ENCODE data around the gene ZNF101.

DNA sequence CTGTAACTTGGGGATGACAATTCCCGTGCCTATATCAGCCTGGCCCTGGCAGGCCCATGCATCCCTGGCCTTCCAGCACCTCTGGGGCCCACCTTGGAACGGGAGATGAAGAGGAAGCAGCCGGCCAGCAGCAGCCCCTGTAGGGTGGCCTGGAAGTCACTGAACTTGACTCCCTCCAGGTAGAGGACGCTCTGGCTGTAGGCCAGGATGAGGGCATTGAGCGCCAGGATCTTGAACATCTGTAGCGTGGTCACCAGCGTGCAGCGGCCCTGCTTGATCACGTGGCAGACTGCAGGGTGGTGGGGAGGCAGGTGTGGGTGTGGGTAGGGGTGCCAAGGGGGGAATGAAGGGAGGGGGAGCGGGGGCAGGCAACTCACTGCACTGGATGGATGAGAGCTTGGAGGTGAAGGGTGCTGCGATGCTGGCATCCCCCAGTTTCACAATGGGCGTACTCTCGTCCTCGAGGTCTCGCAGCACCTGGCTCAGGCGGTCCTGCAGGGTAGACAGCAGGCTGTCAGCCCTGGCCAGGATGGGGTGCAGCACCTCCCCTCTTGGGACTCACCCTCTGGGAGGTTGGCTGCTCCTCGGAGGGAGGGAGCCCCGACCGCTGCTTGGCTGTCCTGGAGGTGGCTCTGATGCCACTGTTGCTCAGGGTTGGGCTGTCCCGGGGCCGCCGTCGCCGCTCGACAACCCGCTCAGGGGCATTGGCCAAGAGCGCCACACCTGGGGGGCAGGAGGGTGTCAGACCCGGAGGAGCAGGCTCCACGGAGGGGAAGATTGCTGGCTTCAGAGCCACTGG, 21.4 kb upstream of the ZNF101 start:
- no peak for TF ChIP-seq CTCF (IDR thresholded peaks at IDR 0.05)
- TF ChIP-seq POLR2A (IDR thresholded peaks at IDR 0.05), result no peak
